ENCODE results near the gene CECR2.

Gene CECR2

GRCh38 chr22:17486719-17487118 is 117.5 kb downstream of the CECR2 start:
- Histone ChIP-seq H3K79me2 (ENCODE audit: low read length) (no peaks in the 10 kb centered on the region), H3K9me3 (replicated peaks; ENCODE audit: insufficient read depth, low read length) (no peaks in the 10 kb centered on the region), H3K9me2 (replicated peaks; ENCODE audit: insufficient read depth, low read length) (no peaks in the 10 kb centered on the region), H3K9ac (ENCODE audit: low read length) (no peak overlapping the region), H3F3A (ENCODE audit: insufficient read depth, low read length) (no peaks in the 10 kb centered on the region), H3K4me1 (ENCODE audit: low read length) (no peaks in the 10 kb centered on the region), H2AFZ (ENCODE audit: low read length) (no peak overlapping the region), H3K4me3 (ENCODE audit: low read length) (no peak overlapping the region), H3K27ac (ENCODE audit: low read length) (no peak overlapping the region), H3K4me2 (ENCODE audit: low read depth, low read length) (no peak overlapping the region), H3K36me3 (replicated peaks; ENCODE audit: insufficient read depth, low read length) (no peaks in the 10 kb centered on the region), H3K27me3 (replicated peaks; ENCODE audit: insufficient read depth, low read length) (no peaks in the 10 kb centered on the region), H4K20me1 (ENCODE audit: insufficient read depth, low read length) (no peaks in the 10 kb centered on the region)
- DNase-seq, result no peak
- TF ChIP-seq EZH2 (optimal IDR thresholded peaks at IDR 0.05; ENCODE audit: low read depth, low read length) (no peak), EZH2phosphoT487 (IDR thresholded peaks at IDR 0.05; ENCODE audit: low read length) (no peak), CTCF (IDR thresholded peaks at IDR 0.05; ENCODE audit: low read length) (no peak)

GRCh38 chr22:17489101-17489500 is 119.8 kb downstream of the CECR2 start:
- H3F3A ChIP-seq (ENCODE audit: insufficient read depth, low read length), result no peaks in the 10 kb centered on the region
- no peak overlapping the region for H3K27ac ChIP-seq (ENCODE audit: low read length)
- H2AFZ ChIP-seq (ENCODE audit: low read length), result no peak overlapping the region
- H3K4me2 ChIP-seq (ENCODE audit: low read depth, low read length), result no peak overlapping the region
- no peaks in the 10 kb centered on the region for H3K79me2 ChIP-seq (ENCODE audit: low read length)
- no peak overlapping the region for H3K4me3 ChIP-seq (ENCODE audit: low read length)
- H3K9me2 ChIP-seq (replicated peaks; ENCODE audit: insufficient read depth, low read length), result no peaks in the 10 kb centered on the region
- no peaks in the 10 kb centered on the region for H3K4me1 ChIP-seq (ENCODE audit: low read length)
- no peaks in the 10 kb centered on the region for H3K9me3 ChIP-seq (replicated peaks; ENCODE audit: insufficient read depth, low read length)
- H3K27me3 ChIP-seq (replicated peaks; ENCODE audit: insufficient read depth, low read length), result no peaks in the 10 kb centered on the region
- no peak overlapping the region for H3K9ac ChIP-seq (ENCODE audit: low read length)
- no peak for DNase-seq
- no peak for TF ChIP-seq EZH2phosphoT487 (IDR thresholded peaks at IDR 0.05; ENCODE audit: low read length)
- no peaks in the 10 kb centered on the region for H4K20me1 ChIP-seq (ENCODE audit: insufficient read depth, low read length)
- no peaks in the 10 kb centered on the region for H3K36me3 ChIP-seq (replicated peaks; ENCODE audit: insufficient read depth, low read length)

- DNase-seq, result no peak
Measured at GRCh38 chr22:17491090-17491640, 121.9 kb downstream of the CECR2 start.

More at GRCh38 chr22:17491090-17491640, 121.9 kb downstream of the CECR2 start:
- Histone ChIP-seq H4K20me1 (ENCODE audit: insufficient read depth, low read length) (no peaks in the 10 kb centered on the region), H3K4me2 (ENCODE audit: low read depth, low read length) (no peak overlapping the region), H3K27me3 (replicated peaks; ENCODE audit: insufficient read depth, low read length) (no peaks in the 10 kb centered on the region), H3F3A (ENCODE audit: insufficient read depth, low read length) (no peaks in the 10 kb centered on the region), H3K36me3 (replicated peaks; ENCODE audit: insufficient read depth, low read length) (no peaks in the 10 kb centered on the region), H3K27ac (ENCODE audit: low read length) (no peak overlapping the region), H3K79me2 (ENCODE audit: low read length) (no peaks in the 10 kb centered on the region), H2AFZ (ENCODE audit: low read length) (no peak overlapping the region), H3K4me1 (ENCODE audit: low read length) (no peaks in the 10 kb centered on the region), H3K9ac (ENCODE audit: low read length) (no peak overlapping the region), H3K9me2 (replicated peaks; ENCODE audit: insufficient read depth, low read length) (no peaks in the 10 kb centered on the region), H3K9me3 (replicated peaks; ENCODE audit: insufficient read depth, low read length) (no peaks in the 10 kb centered on the region), H3K4me3 (ENCODE audit: low read length) (no peak overlapping the region)
- no peak for TF ChIP-seq CTCF (IDR thresholded peaks at IDR 0.05; ENCODE audit: low read length)
- no peak for TF ChIP-seq EZH2 (optimal IDR thresholded peaks at IDR 0.05; ENCODE audit: low read depth, low read length)
- no peak for TF ChIP-seq EZH2phosphoT487 (IDR thresholded peaks at IDR 0.05; ENCODE audit: low read length)
